ENCODE data around the gene MPO.

GRCh38 chr17:58303971-58304749 is 23.4 kb upstream of the MPO start:
- TF ChIP-seq POLR2A (IDR thresholded peaks at IDR 0.05; ENCODE audit: control extremely low read depth in 1 of 2, low read depth in 2 of 2, low read length in 2 of 2): no peak
- TF ChIP-seq KDM5A (IDR thresholded peaks at IDR 0.05; ENCODE audit: low read length): no peak
- TF ChIP-seq CTCF (IDR thresholded peaks at IDR 0.05; ENCODE audit: control extremely low read depth in 1 of 3, insufficient read depth in 1 of 3, low read depth in 1 of 3, low read length in 3 of 3): peak; percentile 82 to 97 (median 93)
- no peak for TF ChIP-seq GABPA (IDR thresholded peaks at IDR 0.05; ENCODE audit: borderline replicate concordance, insufficient read depth, low read length)
- TF ChIP-seq ZNF274 (IDR thresholded peaks at IDR 0.05; ENCODE audit: borderline replicate concordance, extremely low read depth, low read length): no peak
- TF ChIP-seq SIN3A (conservative IDR thresholded peaks at IDR 0.05 in 1 of 2, IDR thresholded peaks at IDR 0.05 in 1 of 2; ENCODE audit: low read depth in 1 of 2, low read length in 2 of 2): no peak
- no peak for TF ChIP-seq JUND (IDR thresholded peaks at IDR 0.05; ENCODE audit: low read length)
- no peak for TF ChIP-seq EP300 (IDR thresholded peaks at IDR 0.05; ENCODE audit: borderline replicate concordance in 1 of 2, low read depth in 2 of 2, low read length in 2 of 2)
- no peak for TF ChIP-seq RFX5 (IDR thresholded peaks at IDR 0.05; ENCODE audit: borderline replicate concordance, low read depth, low read length)
- no peak for TF ChIP-seq EZH2 (IDR thresholded peaks at IDR 0.05; ENCODE audit: low read depth, low read length, severe bottlenecking)
- TF ChIP-seq TCF12 (IDR thresholded peaks at IDR 0.05; ENCODE audit: low read depth, low read length): no peak
